DND-41 (cell line): ENCODE data around the gene FUT1.
A peak's percentile ranks its signal among the peaks of the same experiment; 100 is the strongest.

ENCODE experiments used
- ATAC-seq: fragments of 200-7000 bp; cut with Tn5 transposase; 3 replicates; pipeline ENCODE4 v1.9.1; 2021; ENCODE audit warnings: low read depth; ENCODE audit not compliant: insufficient read depth
- DNase-seq: peaks from one replicate; pipeline ENCODE4 v3.0.0-alpha.2; 2020
- H2AFZ ChIP-seq: 2 replicates; pipeline ENCODE4 v1.6.0; 2012; ENCODE audit warnings: low read depth, low read length
- H3K27ac ChIP-seq: 2 replicates; pipeline ENCODE4 v1.5.1; 2012; ENCODE audit warnings: low read length, inconsistent platforms
- H3K27me3 ChIP-seq: fragments of 200-600 bp; sonication (generic); 2 replicates; pipeline ENCODE4 v1.6.0; 2012; ENCODE audit warnings: low read length, mild to moderate bottlenecking, inconsistent platforms; ENCODE audit not compliant: insufficient read depth, poor library complexity
- H3K36me3 ChIP-seq: 2 replicates; pipeline ENCODE4 v1.5.1; 2012; ENCODE audit warnings: low read length, inconsistent platforms; ENCODE audit not compliant: insufficient read depth
- H3K4me1 ChIP-seq: 2 replicates; pipeline ENCODE4 v1.5.1; 2012; ENCODE audit warnings: mild to moderate bottlenecking, low read length; ENCODE audit not compliant: insufficient read depth
- H3K4me2 ChIP-seq: 2 replicates; pipeline ENCODE4 v1.6.0; 2012; ENCODE audit warnings: mild to moderate bottlenecking, moderate library complexity, low read length, inconsistent platforms; ENCODE audit not compliant: insufficient read depth
- H3K4me3 ChIP-seq, 2 experiments: fragments of 200-600 bp in 1 of 2; shearing (Covaris generic) in 1 of 2; 2 replicates each; pipeline ENCODE4 v1.5.1; 2012 to 2016; ENCODE audit warnings: inconsistent platforms in 2 of 2, low read length in 2 of 2, mild to moderate bottlenecking in 2 of 2, low read depth in 1 of 2, moderate library complexity in 1 of 2
- H3K79me2 ChIP-seq: 2 replicates; pipeline ENCODE4 v1.6.0; 2012; ENCODE audit warnings: low read length, inconsistent platforms; ENCODE audit not compliant: insufficient read depth
- H3K9ac ChIP-seq: 2 replicates; pipeline ENCODE4 v1.6.0; 2012; ENCODE audit warnings: low read depth, mild to moderate bottlenecking, inconsistent platforms, low read length, moderate library complexity
- H3K9me3 ChIP-seq: 2 replicates; pipeline ENCODE4 v1.5.1; 2012; ENCODE audit warnings: low read length, moderate library complexity, mild to moderate bottlenecking, inconsistent platforms; ENCODE audit not compliant: insufficient read depth, severe bottlenecking
- H4K20me1 ChIP-seq: 2 replicates; pipeline ENCODE4 v1.6.0; 2012; ENCODE audit warnings: low read length; ENCODE audit not compliant: insufficient read depth
- CTCF ChIP-seq: IDR thresholded peaks from 2 replicates; pipeline ENCODE4 v1.5.1; 2012; ENCODE audit warnings: borderline replicate concordance, low read length, moderate library complexity, mild to moderate bottlenecking; ENCODE audit not compliant: poor library complexity, severe bottlenecking; ENCODE audit errors: extremely low read depth
- EZH2 ChIP-seq: IDR thresholded peaks from 3 replicates; pipeline ENCODE4 v1.6.1; 2012; ENCODE audit warnings: borderline replicate concordance, low read depth, mild to moderate bottlenecking, moderate library complexity, low read length, inconsistent platforms; ENCODE audit not compliant: severe bottlenecking

FUT1 gene

GRCh38 chr19:48715681-48716171, 36.7 kb downstream of the FUT1 start:
- peak overlapping the region; percentile 86; the same call in 1 of the 2 replicates for H3K9ac ChIP-seq
- H3K9me3 ChIP-seq: no peaks in the 10 kb centered on the region
- ATAC-seq: no peak
- H3K27me3 ChIP-seq: no peaks in the 10 kb centered on the region
- no peak overlapping the region for H3K4me3 ChIP-seq
- TF ChIP-seq CTCF (no peak), EZH2 (no peak)
- H3K4me2 ChIP-seq: peak overlapping the region; percentile 83
- no peak for DNase-seq
- no peaks in the 10 kb centered on the region for H3K36me3 ChIP-seq
- no peak overlapping the region for H2AFZ ChIP-seq
- H3K79me2 ChIP-seq: peaks cover 14% of the 10 kb centered on the region
- H4K20me1 ChIP-seq: no peaks in the 10 kb centered on the region
- no peak overlapping the region for H3K27ac ChIP-seq
- peaks cover 30% of the 10 kb centered on the region for H3K4me1 ChIP-seq

- DNase-seq (no peak), ATAC-seq (no peak)
- Histone ChIP-seq H3K9ac (peak overlapping the region; percentile 86), H2AFZ (peak overlapping the region; percentile 74), H4K20me1 (no peaks in the 10 kb centered on the region), H3K79me2 (peaks cover 14% of the 10 kb centered on the region), H3K27me3 (no peaks in the 10 kb centered on the region), H3K4me1 (peaks cover 25% of the 10 kb centered on the region), H3K4me2 (peak overlapping the region; percentile 83), H3K4me3 (peak overlapping the region; percentile 59 to 73), H3K36me3 (no peaks in the 10 kb centered on the region), H3K9me3 (no peaks in the 10 kb centered on the region), H3K27ac (peak overlapping the region; percentile 91)
- TF ChIP-seq EZH2: no peak
Measured at GRCh38 chr19:48714759-48715675, 37.4 kb downstream of the FUT1 start.

GRCh38 chr19:48713864-48714755, 38.3 kb downstream of the FUT1 start:
- H3K36me3 ChIP-seq: no peaks in the 10 kb centered on the region
- H3K4me3 ChIP-seq: peak overlapping the region; percentile 59 to 74

More at GRCh38 chr19:48713864-48714755, 38.3 kb downstream of the FUT1 start:
- Histone ChIP-seq H2AFZ (peak overlapping the region; percentile 79), H3K27ac (peak overlapping the region; percentile 91), H3K9me3 (no peaks in the 10 kb centered on the region), H4K20me1 (no peaks in the 10 kb centered on the region), H3K9ac (peak overlapping the region; percentile 86), H3K4me1 (peaks cover 22% of the 10 kb centered on the region), H3K4me2 (peak overlapping the region; percentile 83), H3K27me3 (no peaks in the 10 kb centered on the region), H3K79me2 (peaks cover 14% of the 10 kb centered on the region)
- ATAC-seq (peak; percentile 91), DNase-seq (peak; percentile 100)
- TF ChIP-seq CTCF: no peak
- no peak for TF ChIP-seq EZH2
